HG03457 (cell line): ENCODE data around the gene ACAA1.
"Not testable (repeated sequence)": the region's sequence is repeated elsewhere in the genome, so short reads cannot be mapped to it uniquely, and the experiment has no call there.

ENCODE experiments used
- ATAC-seq: cut with Tn5 transposase; IDR thresholded peaks from one replicate; pipeline ENCODE4 v1.9.1; 2021; ENCODE audit warnings: moderate number of reproducible peaks; ENCODE audit not compliant: unreplicated experiment

The ACAA1 gene

GRCh38 chr3:38136393-38136776 is 542 bp downstream of the ACAA1 start:
- ATAC-seq, result no peak

- ATAC-seq, result not testable (repeated sequence)
These were observed 1.2 kb downstream of the ACAA1 start for GRCh38 chr3:38135621-38136277.

- not testable (repeated sequence) for ATAC-seq
These were observed 2.3 kb downstream of the ACAA1 start for GRCh38 chr3:38134517-38135143.

- no peak for ATAC-seq
These were observed 3.1 kb downstream of the ACAA1 start for GRCh38 chr3:38133557-38134405.

- ATAC-seq, result no peak
These were observed 3.7 kb downstream of the ACAA1 start for GRCh38 chr3:38133209-38133556.

- ATAC-seq, result no peak
These were observed 5.1 kb downstream of the ACAA1 start for GRCh38 chr3:38131621-38132369.

GRCh38 chr3:38130631-38131065 is 6.3 kb downstream of the ACAA1 start:
- ATAC-seq, result no peak

GRCh38 chr3:38129058-38129457 is 7.9 kb downstream of the ACAA1 start:
- no peak for ATAC-seq

GRCh38 chr3:38128303-38128655 is 8.6 kb downstream of the ACAA1 start:
- no peak for ATAC-seq

GRCh38 chr3:38127611-38128302 is 9.2 kb downstream of the ACAA1 start:
- no peak for ATAC-seq

GRCh38 chr3:38126121-38126892 is 10.6 kb downstream of the ACAA1 start:
- no peak for ATAC-seq

GRCh38 chr3:38125305-38126120 is 11.4 kb downstream of the ACAA1 start:
- no peak for ATAC-seq

GRCh38 chr3:38124324-38125122 is 12.4 kb downstream of the ACAA1 start:
- ATAC-seq, result no peak

GRCh38 chr3:38122712-38123290 is 14.1 kb downstream of the ACAA1 start:
- no peak for ATAC-seq

GRCh38 chr3:38121832-38122461 is 15.0 kb downstream of the ACAA1 start:
- ATAC-seq, result no peak

- no peak for ATAC-seq
These were observed 15.5 kb downstream of the ACAA1 start for GRCh38 chr3:38121451-38121831.

- ATAC-seq, result no peak
These were observed 16.1 kb downstream of the ACAA1 start for GRCh38 chr3:38120693-38121450.
